Uterus (tissue), 2 donors: ENCODE data around the gene SHQ1.

Source experiments
- POLR2A ChIP-seq, 2 donors: fragments of 450-650 bp; IDR thresholded peaks; one replicate each; pipeline ENCODE4 v1.6.1; 2016; ENCODE audit warnings: antibody characterized with exemption in 2 of 2, mild to moderate bottlenecking in 1 of 2, moderate library complexity in 1 of 2
- TF ChIP-seq, protein P1 (sequence below), 4 experiments: fragments of 200-600 bp in 2 of 4; fragments of 450-650 bp in 2 of 4; sonication (generic) in 2 of 4; IDR thresholded peaks; one replicate each; pipeline ENCODE4 v1.5.1; 2016 to 2019; ENCODE audit warnings: antibody characterized with exemption in 4 of 4, mild to moderate bottlenecking in 2 of 4, moderate library complexity in 1 of 4

DNA sequence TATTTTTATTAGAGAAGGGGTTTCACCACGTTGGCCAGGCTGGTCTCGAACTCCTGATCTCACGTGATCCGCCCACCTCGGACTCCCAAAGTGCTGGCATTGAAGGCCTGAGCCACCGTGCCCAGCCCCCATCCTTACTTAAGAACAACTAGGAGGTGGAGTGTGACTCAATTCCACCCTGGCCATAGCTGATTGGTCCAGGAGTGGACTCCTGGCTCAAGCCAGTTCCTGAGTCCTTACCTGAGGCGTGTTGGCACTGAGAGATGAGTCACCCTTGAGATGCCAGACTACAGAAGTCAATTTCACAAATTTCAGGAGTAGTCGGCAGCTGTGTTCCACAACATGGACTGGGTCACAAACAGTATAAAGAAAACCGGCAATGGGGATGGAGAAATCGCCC lies 124.2 kb downstream of the SHQ1 start:
- TF ChIP-seq, protein P1, sequence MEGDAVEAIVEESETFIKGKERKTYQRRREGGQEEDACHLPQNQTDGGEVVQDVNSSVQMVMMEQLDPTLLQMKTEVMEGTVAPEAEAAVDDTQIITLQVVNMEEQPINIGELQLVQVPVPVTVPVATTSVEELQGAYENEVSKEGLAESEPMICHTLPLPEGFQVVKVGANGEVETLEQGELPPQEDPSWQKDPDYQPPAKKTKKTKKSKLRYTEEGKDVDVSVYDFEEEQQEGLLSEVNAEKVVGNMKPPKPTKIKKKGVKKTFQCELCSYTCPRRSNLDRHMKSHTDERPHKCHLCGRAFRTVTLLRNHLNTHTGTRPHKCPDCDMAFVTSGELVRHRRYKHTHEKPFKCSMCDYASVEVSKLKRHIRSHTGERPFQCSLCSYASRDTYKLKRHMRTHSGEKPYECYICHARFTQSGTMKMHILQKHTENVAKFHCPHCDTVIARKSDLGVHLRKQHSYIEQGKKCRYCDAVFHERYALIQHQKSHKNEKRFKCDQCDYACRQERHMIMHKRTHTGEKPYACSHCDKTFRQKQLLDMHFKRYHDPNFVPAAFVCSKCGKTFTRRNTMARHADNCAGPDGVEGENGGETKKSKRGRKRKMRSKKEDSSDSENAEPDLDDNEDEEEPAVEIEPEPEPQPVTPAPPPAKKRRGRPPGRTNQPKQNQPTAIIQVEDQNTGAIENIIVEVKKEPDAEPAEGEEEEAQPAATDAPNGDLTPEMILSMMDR (IDR thresholded peaks at IDR 0.05): no peak
- TF ChIP-seq POLR2A (IDR thresholded peaks at IDR 0.05): no peak
